PC-3 (cell line): ENCODE measurements around the gene SLC44A1.

Experiments used
- CTCF ChIP-seq: fragments of 300-600 bp; sonication (generic); conservative IDR thresholded peaks from 2 replicates; pipeline ENCODE4 v1.5.1; 2017; ENCODE audit warnings: antibody characterized with exemption, low read depth, mild to moderate bottlenecking, low read length
- EZH2 ChIP-seq: fragments of 300-600 bp; sonication (generic); IDR thresholded peaks from one replicate; pipeline ENCODE4 v1.6.1; 2017; ENCODE audit warnings: antibody characterized with exemption, mild to moderate bottlenecking, low read length; ENCODE audit not compliant: unreplicated experiment
- EZH2phosphoT487 ChIP-seq: fragments of 300-600 bp; sonication (generic); IDR thresholded peaks from 2 replicates; pipeline ENCODE4 v1.6.1; 2018; ENCODE audit warnings: mild to moderate bottlenecking, antibody characterized with exemption, low read length, borderline replicate concordance

- no peak for TF ChIP-seq EZH2
- peak; percentile 52 for TF ChIP-seq CTCF
- no peak for TF ChIP-seq EZH2phosphoT487
Observed at GRCh38 chr9:105413525-105413924, 169.1 kb downstream of the SLC44A1 start.
